ENCODE measurements around the gene TREH. TPM values are rescaled to one million over a fixed set of nuclear protein-coding genes. Genes with fewer than 3 reads are reported as not detected.

The TREH gene
- total RNA-seq, 1 donor from 2014 or later: not detected

- intact Hi-C loops (cut with micrococcal nuclease): no loop called here
- Histone ChIP-seq H3K9me3 (replicated peaks) (no peaks in the 10 kb centered on the region), H3K27me3 (ENCODE audit: low read depth) (no peaks in the 10 kb centered on the region), H3K27ac (replicated peaks) (peak overlapping the region; percentile 93), H3K4me1 (peaks cover 88% of the 10 kb centered on the region), H3K4me3 (peak overlapping the region; percentile 79), H3K36me3 (peaks cover 15% of the 10 kb centered on the region)
- no peak for TF ChIP-seq CTCF (IDR thresholded peaks at IDR 0.05; ENCODE audit: borderline replicate concordance)
- no peak for DNase-seq
These were observed 69.8 kb downstream of the TREH start for GRCh38 chr11:118609380-118610224.

GRCh38 chr11:118608360-118609227 lies 70.9 kb downstream of the TREH start:
- peak; percentile 79 for DNase-seq
- Histone ChIP-seq H3K27ac (replicated peaks) (peak overlapping the region; percentile 93), H3K4me3 (peak overlapping the region; percentile 79), H3K9me3 (replicated peaks) (no peaks in the 10 kb centered on the region), H3K4me1 (peaks cover 89% of the 10 kb centered on the region), H3K27me3 (ENCODE audit: low read depth) (no peaks in the 10 kb centered on the region), H3K36me3 (peaks cover 5% of the 10 kb centered on the region)
- TF ChIP-seq CTCF (IDR thresholded peaks at IDR 0.05; ENCODE audit: borderline replicate concordance): no peak
- intact Hi-C loops (cut with micrococcal nuclease): no loop called here

GRCh38 chr11:118607401-118608359 lies 71.8 kb downstream of the TREH start, which contains the start of gene PHLDB1:
PHLDB1 (plus strand) TSS chr11:118607615; CDS start chr11:118613837, 6,222 bp downstream.
- Histone ChIP-seq H3K36me3 (peaks cover 8% of the 10 kb centered on the region), H3K9me3 (replicated peaks) (no peaks in the 10 kb centered on the region), H3K27me3 (ENCODE audit: low read depth) (no peaks in the 10 kb centered on the region), H3K4me1 (peaks cover 89% of the 10 kb centered on the region), H3K4me3 (peak within 1 kb of the TSS; percentile 79), H3K27ac (replicated peaks) (peak within 1 kb of the TSS; percentile 93)
- DNase-seq: peak; percentile 82
- peak; percentile 65 for TF ChIP-seq CTCF (IDR thresholded peaks at IDR 0.05; ENCODE audit: borderline replicate concordance)
- intact Hi-C loops (cut with micrococcal nuclease): no loop called here

Small RNA genes within 50 kb of the gene (microRNA-seq; reads per million reads assigned to microRNA genes)
- gene MIR6716: 0.94 reads per million

Other genes starting within 250 kb of the TREH start
- gene KMT2A, start 243.2 kb downstream of the TREH start, total RNA-seq: 21.0 TPM
- gene TTC36, start 152.2 kb downstream of the TREH start, total RNA-seq: 1.1 TPM
- gene TMEM25, start 148.5 kb downstream of the TREH start, total RNA-seq: 7.8 TPM
- 26.0 TPM for gene IFT46, start 113.7 kb downstream of the TREH start, total RNA-seq
- gene ARCN1, start 107.2 kb downstream of the TREH start, total RNA-seq: 99.4 TPM
- gene PHLDB1, start 72.0 kb downstream of the TREH start, total RNA-seq: 102 TPM
- gene DDX6, start 111.5 kb upstream of the TREH start, total RNA-seq: 134 TPM
- not detected for gene CXCR5, start 204.2 kb upstream of the TREH start, total RNA-seq
- gene BCL9L, start 246.3 kb upstream of the TREH start, total RNA-seq: 43.8 TPM

Data from left ventricle myocardium inferior (tissue), 1 donor.